Raji (cell line): ENCODE results near the gene HNRNPC.

Experiments
- POLR2A ChIP-seq: IDR thresholded peaks from 2 replicates; pipeline ENCODE4 v1.6.1; 2011; ENCODE audit warnings: low read depth, low read length, control low read depth; ENCODE audit not compliant: insufficient read depth

Gene HNRNPC

GRCh38 chr14:21256539-21257393, 12.5 kb downstream of the HNRNPC start:
- no peak for TF ChIP-seq POLR2A

DNA sequence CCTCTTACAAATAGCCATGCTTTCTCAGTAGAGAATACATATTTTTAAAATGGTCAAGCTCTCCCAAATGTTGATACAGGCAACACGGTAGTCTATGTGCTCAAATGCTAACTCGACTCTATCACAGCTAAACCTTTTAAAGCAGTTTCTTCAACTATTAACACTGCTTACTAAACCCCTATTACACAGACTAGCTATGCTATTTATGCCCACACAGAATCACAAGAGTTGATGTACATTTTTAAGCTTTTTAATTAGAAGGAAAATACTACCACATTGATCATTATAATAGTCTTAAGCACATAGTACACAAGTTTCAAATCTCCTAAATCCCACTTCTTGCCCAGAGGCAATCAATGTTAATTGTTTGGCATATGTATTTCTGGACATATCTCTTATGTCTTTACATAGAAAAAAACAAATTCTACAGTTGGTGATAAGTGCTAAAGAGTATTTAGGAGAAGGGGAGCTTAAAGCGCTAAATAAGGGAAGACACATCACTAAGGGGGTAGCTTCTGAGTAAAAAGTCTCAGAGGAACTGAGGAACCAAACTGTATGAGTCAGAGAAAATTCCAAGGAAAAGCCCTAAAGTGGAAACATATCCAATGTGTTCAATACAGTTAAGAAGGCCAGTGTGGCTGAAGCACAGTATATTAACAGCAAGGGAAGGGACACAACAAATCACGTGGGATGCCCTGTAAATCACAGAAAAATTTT, 13.7 kb downstream of the HNRNPC start:
- TF ChIP-seq POLR2A, result no peak

GRCh38 chr14:21252149-21252548, 17.1 kb downstream of the HNRNPC start:
- no peak for TF ChIP-seq POLR2A

GRCh38 chr14:21251215-21251614, 18.0 kb downstream of the HNRNPC start:
- no peak for TF ChIP-seq POLR2A

DNA sequence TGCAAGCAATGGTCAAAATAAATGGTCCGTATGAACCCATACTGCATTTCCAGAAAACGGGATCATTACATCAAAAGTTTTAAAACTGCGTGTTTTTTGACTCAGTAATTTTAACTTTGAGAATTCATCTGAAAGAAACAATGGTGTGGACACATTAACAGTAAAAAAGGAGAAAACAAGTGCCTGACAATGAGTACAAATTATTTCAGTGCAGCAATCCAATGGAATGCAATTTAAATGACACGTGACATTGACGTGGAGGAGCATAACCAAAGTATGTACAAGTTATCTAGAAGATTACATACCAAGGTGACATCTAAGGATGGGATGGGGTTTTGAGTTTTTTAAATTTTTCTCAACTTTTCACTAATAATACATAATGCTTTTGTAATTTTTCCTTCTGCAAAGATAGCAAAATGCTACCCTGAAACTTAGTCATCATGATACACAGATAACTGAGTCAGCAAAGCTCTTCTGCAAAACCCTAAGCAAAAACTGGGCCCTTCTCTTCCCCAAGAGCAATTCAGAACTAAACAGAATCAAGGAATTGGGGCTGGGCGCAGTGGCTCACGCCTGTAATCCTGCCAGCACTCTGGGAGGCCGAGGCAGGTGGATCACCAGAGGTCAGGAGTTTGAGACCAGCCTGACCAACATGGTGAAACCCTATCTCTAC, 20.4 kb downstream of the HNRNPC start:
- TF ChIP-seq POLR2A, result no peak

DNA sequence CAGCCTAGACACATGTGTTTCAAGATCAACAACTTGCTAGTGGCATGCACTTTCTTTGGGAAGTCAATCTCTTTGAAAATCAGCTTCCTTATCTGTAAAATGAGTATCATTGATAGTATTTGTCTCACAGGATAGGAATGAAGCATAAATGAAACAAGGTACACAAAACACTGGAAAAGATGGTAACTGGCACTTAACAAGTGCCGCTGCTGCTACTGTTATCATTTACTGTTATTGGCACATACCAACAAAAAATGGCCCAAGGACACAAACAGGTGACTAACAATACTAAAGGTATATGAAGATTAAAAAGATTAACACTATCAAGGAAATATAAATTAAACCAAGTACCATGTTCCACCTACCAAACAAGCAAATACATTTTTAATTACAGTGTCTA, 20.9 kb downstream of the HNRNPC start:
- TF ChIP-seq POLR2A, result no peak

DNA sequence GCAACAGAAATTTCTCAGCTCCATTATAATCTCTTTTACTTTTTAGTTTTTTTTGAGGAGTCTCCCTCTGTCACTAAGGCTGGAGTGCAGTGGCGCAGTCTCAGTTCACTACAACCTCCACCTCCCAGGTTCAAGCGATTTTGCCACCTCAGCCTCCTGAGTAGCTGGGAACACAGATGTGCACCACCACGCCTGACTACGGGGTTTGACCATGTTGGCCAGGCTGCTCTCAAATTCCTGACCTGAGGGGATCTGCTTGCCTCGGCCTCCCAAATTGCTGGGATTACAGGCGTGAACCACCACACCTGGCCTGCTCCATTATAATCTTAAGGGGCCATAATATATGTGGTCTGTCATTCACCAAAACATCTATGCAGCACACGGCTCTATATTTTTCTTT, 23.4 kb downstream of the HNRNPC start:
- no peak for TF ChIP-seq POLR2A

DNA sequence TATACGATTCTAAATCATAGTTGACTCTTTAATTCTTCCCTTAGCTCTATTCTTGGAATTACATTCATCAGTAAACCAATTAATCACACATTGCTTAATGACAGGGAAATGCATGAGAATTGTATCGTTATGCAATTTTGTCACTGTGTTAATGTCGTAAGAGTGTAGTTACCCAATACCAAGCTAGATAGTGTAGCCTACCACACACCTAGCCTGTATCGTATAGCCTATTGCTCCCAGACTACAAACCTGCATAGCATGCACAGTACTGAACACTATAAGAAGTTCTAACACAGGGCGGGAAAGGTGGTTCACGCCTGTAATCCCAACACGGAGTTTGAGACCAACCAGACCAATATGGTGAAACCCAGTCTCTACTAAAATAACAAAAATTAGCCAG, 24.7 kb downstream of the HNRNPC start:
- no peak for TF ChIP-seq POLR2A

GRCh38 chr14:21241218-21241819, 27.9 kb downstream of the HNRNPC start:
- no peak for TF ChIP-seq POLR2A

- TF ChIP-seq POLR2A, result no peak
Measured at GRCh38 chr14:21240417-21240816, 28.8 kb downstream of the HNRNPC start.

- no peak for TF ChIP-seq POLR2A
Measured at GRCh38 chr14:21238823-21239518, 30.3 kb downstream of the HNRNPC start.

- no peak for TF ChIP-seq POLR2A
Measured at GRCh38 chr14:21236948-21237797, 32.1 kb downstream of the HNRNPC start.

GRCh38 chr14:21234112-21234511, 35.1 kb downstream of the HNRNPC start:
- TF ChIP-seq POLR2A, result no peak
